HG02852 (cell line): ENCODE data around the gene GLYATL1.
"Not testable (repeated sequence)": the region's sequence is repeated elsewhere in the genome, so short reads cannot be mapped to it uniquely, and the experiment has no call there.

ENCODE experiments used
- ATAC-seq: cut with Tn5 transposase; IDR thresholded peaks from one replicate; pipeline ENCODE4 v1.9.1; 2021; ENCODE audit warnings: mild to moderate bottlenecking, moderate library complexity; ENCODE audit not compliant: unreplicated experiment

GLYATL1 gene

GRCh38 chr11:58994171-58994570 lies 54.9 kb downstream of the GLYATL1 start:
- ATAC-seq: no peak

DNA sequence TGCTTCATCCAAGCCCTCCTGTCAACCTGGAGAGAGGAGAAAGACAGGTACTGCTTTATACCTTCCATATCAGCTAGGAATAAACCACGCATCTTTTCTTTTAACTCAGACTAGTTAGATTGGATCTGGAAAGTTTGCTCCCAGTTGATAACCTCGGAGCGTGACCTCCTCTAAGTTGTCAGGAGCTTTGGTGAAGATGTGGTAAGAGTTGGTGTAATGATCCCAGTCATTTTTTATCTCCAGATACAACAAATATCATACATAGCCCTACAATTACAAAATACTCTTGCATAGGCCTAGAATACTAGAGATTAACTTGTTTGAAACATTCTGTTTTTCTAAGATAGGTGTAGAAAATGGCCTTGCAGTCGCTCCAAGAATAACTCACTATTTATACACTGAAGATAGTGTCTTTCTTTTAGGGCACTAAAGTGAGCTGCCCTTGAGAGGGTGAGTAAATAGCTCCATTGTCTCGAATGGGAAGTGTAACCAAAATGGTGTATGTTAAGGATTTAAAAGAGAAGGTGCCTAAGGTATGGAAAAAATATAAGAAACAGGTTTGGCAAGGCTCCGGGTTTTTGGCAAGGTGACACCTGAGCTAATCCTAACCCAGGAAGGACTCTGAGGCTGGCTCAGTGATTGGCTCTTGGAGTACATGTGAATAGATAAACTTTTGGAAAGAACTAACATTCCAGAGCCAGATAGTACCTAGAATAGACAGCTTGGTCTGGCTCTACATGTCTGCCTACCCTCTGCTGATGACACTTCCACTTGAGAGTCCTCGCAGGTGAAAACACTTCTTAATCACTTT lies 59.4 kb downstream of the GLYATL1 start:
- ATAC-seq: no peak

GRCh38 chr11:58999291-58999680 lies 60.0 kb downstream of the GLYATL1 start:
- peak; percentile 74 for ATAC-seq

DNA sequence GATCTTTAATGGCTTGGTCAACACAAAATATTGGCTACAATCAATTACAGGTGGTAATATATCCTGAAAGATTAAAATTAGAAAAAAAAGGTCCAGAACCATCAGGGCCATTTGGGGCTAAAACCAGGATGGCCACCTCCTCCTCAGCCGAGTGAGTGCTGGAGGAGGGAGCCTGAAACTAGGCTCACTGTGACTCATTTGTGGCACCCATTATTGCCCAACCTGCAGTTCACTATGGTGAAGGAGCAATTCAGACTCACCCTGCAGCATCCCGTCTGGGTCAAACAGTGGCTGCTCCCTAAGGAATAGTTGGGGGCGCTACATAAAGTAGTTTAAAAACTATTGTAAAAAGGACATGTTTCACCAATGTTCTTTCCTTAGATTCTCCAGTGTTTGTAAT lies 60.7 kb downstream of the GLYATL1 start:
- no peak for ATAC-seq

DNA sequence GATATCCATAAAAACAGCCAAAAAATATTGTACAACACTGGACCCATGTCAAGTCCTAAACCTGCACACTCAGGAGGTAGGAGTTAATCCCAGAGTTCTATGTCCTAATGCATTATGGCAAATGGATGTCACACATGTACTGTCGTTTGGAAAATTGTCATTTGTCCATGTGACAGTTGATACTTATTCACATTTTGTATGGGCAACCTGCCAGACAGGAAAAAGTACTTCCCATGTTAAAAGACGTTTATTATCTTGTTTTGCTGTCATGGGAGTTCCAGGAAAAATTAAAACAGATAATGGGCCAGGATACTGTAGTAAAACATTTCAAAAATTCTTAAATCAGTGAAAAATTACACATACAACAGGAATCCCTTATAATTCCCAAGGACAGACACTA lies 62.7 kb downstream of the GLYATL1 start:
- ATAC-seq: not testable (repeated sequence)
